Fibroblast of villous mesenchyme (primary cell): ENCODE measurements around the gene SIN3B. TPM values are rescaled to one million over a fixed set of nuclear protein-coding genes. Genes with fewer than 3 reads are reported as not detected.

Experiments
- DNase-seq: peaks from one replicate; pipeline ENCODE4 v3.0.0-alpha.2; 2010; ENCODE audit warnings: low read depth
- H3K4me3 ChIP-seq: 2 replicates; pipeline ENCODE4 v1.5.1; 2011; ENCODE audit warnings: low read depth, mild to moderate bottlenecking, low read length
- total RNA-seq: library from RNA; depleted of rRNA; stranded (reverse); fragments of >200 nt; gene quantifications from 2 replicates; pipeline ENCODE4 v1.2.3, GENCODE V29; 2012
- TF ChIP-seq, protein P1 (sequence below): IDR thresholded peaks from 2 replicates; pipeline ENCODE4 v1.5.1; 2012; ENCODE audit warnings: low read depth, mild to moderate bottlenecking, low read length; ENCODE audit not compliant: insufficient read depth

SIN3B gene
- total RNA-seq, 1 donor: 40.2 TPM

DNA sequence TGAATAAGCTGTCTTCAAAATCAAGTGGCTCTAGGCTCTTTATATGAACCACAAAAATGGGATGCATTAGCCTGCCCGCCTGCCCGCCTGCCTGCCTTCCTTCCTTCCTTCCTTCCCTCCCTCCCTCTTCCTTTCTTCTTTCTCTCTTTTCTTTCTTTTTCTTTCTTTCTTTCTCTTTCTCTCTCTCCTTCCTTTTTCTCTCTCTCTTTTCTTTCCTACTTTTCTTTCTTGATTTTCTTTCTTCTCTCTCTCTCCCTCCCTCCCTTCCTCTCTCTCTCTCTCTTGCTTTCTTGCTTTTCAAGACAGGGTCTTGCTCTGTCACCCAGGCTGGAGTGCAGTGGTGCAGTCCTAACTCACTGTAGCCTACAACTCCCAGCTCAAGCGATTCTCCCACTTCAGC is 86.5 kb downstream of the SIN3B start:
- TF ChIP-seq, protein P1, sequence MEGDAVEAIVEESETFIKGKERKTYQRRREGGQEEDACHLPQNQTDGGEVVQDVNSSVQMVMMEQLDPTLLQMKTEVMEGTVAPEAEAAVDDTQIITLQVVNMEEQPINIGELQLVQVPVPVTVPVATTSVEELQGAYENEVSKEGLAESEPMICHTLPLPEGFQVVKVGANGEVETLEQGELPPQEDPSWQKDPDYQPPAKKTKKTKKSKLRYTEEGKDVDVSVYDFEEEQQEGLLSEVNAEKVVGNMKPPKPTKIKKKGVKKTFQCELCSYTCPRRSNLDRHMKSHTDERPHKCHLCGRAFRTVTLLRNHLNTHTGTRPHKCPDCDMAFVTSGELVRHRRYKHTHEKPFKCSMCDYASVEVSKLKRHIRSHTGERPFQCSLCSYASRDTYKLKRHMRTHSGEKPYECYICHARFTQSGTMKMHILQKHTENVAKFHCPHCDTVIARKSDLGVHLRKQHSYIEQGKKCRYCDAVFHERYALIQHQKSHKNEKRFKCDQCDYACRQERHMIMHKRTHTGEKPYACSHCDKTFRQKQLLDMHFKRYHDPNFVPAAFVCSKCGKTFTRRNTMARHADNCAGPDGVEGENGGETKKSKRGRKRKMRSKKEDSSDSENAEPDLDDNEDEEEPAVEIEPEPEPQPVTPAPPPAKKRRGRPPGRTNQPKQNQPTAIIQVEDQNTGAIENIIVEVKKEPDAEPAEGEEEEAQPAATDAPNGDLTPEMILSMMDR: no peak
- no peak overlapping the region for H3K4me3 ChIP-seq

DNA sequence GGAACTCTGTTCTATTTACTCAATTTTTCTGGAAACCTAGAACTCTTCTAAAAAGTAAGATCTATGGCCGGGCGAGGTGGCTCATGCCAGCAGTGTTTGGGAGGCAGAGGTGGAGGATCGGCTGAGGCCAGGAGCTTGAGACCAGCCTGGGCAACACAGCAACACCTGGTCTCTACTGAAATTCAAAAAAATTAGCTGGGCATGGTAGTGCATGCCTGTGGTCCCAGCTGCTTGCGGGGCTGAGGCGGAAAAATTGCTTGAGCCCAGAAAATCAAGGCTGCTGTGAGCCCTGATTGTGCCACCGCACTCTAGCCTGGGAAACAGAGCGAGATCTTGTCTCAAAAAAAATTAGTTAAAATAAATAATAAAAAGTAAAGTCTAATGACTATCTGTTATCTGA is 88.2 kb downstream of the SIN3B start:
- TF ChIP-seq, protein P1: no peak
- no peak overlapping the region for H3K4me3 ChIP-seq
- DNase-seq: no peak

More for the DNA sequence above, 86.5 kb downstream of the SIN3B start:
- DNase-seq: no peak

DNA sequence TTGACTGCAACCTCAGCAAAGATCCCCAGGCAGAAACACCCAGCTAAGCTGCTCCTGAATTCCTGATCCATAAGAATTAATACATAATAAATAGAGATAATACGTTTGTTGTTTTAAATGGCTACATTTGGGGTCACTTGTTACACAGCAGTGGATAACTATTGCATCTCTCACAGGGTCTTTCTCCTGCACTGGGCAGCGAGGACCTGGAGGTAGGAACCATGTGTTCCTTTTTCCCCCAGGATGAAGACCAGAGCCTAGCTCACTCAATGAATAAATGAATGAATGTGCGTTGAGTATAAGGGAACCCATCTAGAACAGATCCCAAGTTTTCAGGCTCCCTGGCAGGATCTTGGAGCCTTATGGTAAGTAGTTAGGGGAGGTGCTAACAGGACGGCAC is 90.3 kb downstream of the SIN3B start:
- TF ChIP-seq, protein P1: no peak
- no peak for DNase-seq
- no peak overlapping the region for H3K4me3 ChIP-seq

DNA sequence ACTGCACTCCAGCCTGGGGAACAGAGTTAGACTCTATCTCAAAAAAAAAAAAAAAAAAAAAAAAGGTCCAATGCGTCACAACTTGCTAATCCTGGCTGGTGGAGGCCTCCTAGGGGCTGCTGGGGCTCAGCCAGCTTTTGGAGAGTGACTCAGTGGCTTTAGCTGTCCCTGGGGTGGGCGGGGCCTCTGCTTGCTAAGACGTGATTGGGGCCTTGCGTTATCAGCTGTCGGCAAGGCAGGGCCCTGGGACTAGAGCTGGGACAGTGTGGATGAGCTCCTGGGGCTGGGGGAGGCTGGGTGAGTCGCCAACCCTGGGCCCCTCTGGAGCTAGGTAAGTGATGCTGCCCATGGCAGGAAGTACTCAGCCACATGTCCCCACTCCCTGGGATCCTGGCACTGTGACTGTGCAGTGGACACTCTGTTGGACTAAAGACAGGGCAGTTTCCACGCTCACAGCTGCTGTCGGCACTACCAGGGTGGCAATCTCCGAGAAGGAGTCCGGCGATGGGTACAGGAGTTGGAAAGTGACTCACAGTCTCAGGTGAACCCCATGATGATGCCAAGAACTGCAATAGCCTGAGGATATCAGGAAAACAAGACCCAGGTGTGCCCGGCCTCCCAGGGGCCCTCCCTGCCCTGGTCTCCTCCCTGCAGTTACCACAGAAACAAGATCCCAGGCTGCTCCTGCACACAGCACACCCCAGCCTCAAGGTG is 91.8 kb downstream of the SIN3B start:
- H3K4me3 ChIP-seq: no peak overlapping the region
- TF ChIP-seq, protein P1: no peak
- DNase-seq: peak; percentile 62

GRCh38 chr19:16921766-16922591 is 92.8 kb downstream of the SIN3B start:
- H3K4me3 ChIP-seq: no peak overlapping the region
- TF ChIP-seq, protein P1: no peak
- DNase-seq: no peak

DNA sequence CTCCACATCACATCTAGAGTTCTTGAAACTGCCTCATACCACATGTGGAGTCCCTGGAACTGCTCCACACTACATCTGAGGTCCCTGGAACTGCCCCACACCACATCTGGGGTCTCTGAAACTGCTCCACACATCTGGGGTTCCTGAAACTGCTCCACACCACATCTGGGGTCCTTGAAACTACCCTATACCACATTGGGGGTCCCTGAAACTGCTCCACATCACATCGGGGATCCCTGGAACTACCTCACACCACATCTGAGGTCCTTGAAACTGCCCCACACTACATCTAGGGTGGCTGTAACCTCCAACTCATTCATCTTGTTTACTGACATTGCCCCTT is 93.4 kb downstream of the SIN3B start:
- no peak overlapping the region for H3K4me3 ChIP-seq
- no peak for DNase-seq
- TF ChIP-seq, protein P1: no peak
